ENCODE results near the gene DCTN4.
"Not testable (repeated sequence)": the region's sequence is repeated elsewhere in the genome, so short reads cannot be mapped to it uniquely, and the experiment has no call there.

DCTN4 gene

GRCh38 chr5:150758531-150759333 is at the start of gene DCTN4:
TSS of gene DCTN4 (minus strand) at chr5:150759017. CDS start at chr5:150758993, 24 bp downstream.
- peak; percentile 88 for DNase-seq

- DNase-seq = no peak
Measured at GRCh38 chr5:150804388-150804787, 45.6 kb upstream of the DCTN4 start.

- DNase-seq = peak; percentile 1
Measured at GRCh38 chr5:150801117-150801927, 42.5 kb upstream of the DCTN4 start.

GRCh38 chr5:150797384-150797783 is 38.6 kb upstream of the DCTN4 start:
- no peak for DNase-seq

- DNase-seq = no peak
Measured at GRCh38 chr5:150794927-150795326, 36.1 kb upstream of the DCTN4 start.

- not testable (repeated sequence) for DNase-seq
Measured at GRCh38 chr5:150793423-150793888, 34.6 kb upstream of the DCTN4 start.

- no peak for DNase-seq
Measured at GRCh38 chr5:150791536-150791935, 32.7 kb upstream of the DCTN4 start.

- no peak for DNase-seq
Measured at GRCh38 chr5:150789943-150790611, 31.3 kb upstream of the DCTN4 start.

GRCh38 chr5:150789450-150789849 is 30.6 kb upstream of the DCTN4 start:
- no peak for DNase-seq

GRCh38 chr5:150788977-150789376 is 30.2 kb upstream of the DCTN4 start:
- DNase-seq = no peak

- no peak for DNase-seq
Measured at GRCh38 chr5:150787656-150788055, 28.8 kb upstream of the DCTN4 start.

GRCh38 chr5:150786876-150787275 is 28.1 kb upstream of the DCTN4 start:
- DNase-seq = no peak

GRCh38 chr5:150785950-150786349 is 27.1 kb upstream of the DCTN4 start:
- DNase-seq = no peak

- peak; percentile 53 for DNase-seq
Measured at GRCh38 chr5:150783422-150783928, 24.7 kb upstream of the DCTN4 start.

- no peak for DNase-seq
Measured at GRCh38 chr5:150782850-150783249, 24.0 kb upstream of the DCTN4 start.

GRCh38 chr5:150781706-150782614 is 23.1 kb upstream of the DCTN4 start:
- DNase-seq = no peak

- DNase-seq = no peak
Measured at GRCh38 chr5:150780816-150781221, 22.0 kb upstream of the DCTN4 start.

GRCh38 chr5:150780187-150780692 is 21.4 kb upstream of the DCTN4 start:
- DNase-seq = no peak

- no peak for DNase-seq
Measured at GRCh38 chr5:150779397-150780186, 20.8 kb upstream of the DCTN4 start.

- DNase-seq = peak; percentile 21
Measured at GRCh38 chr5:150778517-150779396, 19.9 kb upstream of the DCTN4 start, which contains the start of gene SMIM3. TSS of gene SMIM3 (plus strand) at chr5:150778757. CDS start at chr5:150795441, 16,684 bp downstream.
